Brain microvascular endothelial cell (primary cell): Measurements from ENCODE around the gene LRRC55.

Source experiments
- DNase-seq: peaks from one replicate; pipeline ENCODE4 v3.0.0-alpha.2; 2020
- H3K27ac ChIP-seq: fragments of 250-450 bp; sonication (Bioruptor Pico); 2 replicates; pipeline ENCODE4 v1.5.1; 2020; ENCODE audit warnings: mild to moderate bottlenecking, moderate library complexity
- H3K27me3 ChIP-seq: fragments of 250-450 bp; sonication (Bioruptor Pico); replicated peaks from 2 replicates; pipeline ENCODE4 v1.5.1; 2020; ENCODE audit warnings: mild to moderate bottlenecking
- H3K36me3 ChIP-seq: fragments of 250-450 bp; sonication (Bioruptor Pico); replicated peaks from 2 replicates; pipeline ENCODE4 v1.5.1; 2020; ENCODE audit warnings: mild to moderate bottlenecking
- H3K4me3 ChIP-seq: 2 replicates; pipeline ENCODE4 v1.5.1; 2011; ENCODE audit warnings: low read depth, mild to moderate bottlenecking, control low read depth, low read length, moderate library complexity
- CTCF ChIP-seq: IDR thresholded peaks from 2 replicates; pipeline ENCODE4 v1.5.1; 2011; ENCODE audit warnings: low read depth, mild to moderate bottlenecking, moderate library complexity, low read length, control low read depth, inconsistent platforms; ENCODE audit errors: missing control alignments
- in situ Hi-C: cut with HindIII; loops from 2 replicates; pipeline ENCODE4 v1.10.0; 2017; ENCODE audit warnings: low sequenced_read_pairs, low pct_ligation_motif_present

The LRRC55 gene

DNA sequence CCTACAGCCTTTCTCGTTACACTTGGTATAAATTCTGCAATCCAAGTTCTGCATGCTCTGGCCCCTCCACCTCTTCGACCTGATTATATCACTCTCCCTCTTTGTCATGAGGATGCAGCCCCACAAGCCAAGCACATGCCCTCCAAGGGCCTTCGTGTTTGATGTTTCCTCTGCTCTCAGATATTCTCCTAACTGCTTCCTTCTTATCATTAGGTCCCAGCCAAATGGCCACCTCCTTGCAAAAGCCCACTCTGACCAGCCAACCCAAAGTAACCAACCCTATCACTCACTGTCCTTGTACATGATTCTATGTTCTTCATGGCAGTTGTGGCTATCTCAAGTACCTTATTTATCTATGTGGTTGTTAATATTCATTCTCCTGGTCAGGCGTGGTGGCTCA, 38.3 kb upstream of the LRRC55 start:
- TF ChIP-seq CTCF, result no peak
- in situ Hi-C loops, result no loop called here
- no peak for DNase-seq
- Histone ChIP-seq H3K4me3 (no peak overlapping the region), H3K27ac (no peak overlapping the region), H3K27me3 (no peaks in the 10 kb centered on the region), H3K36me3 (no peaks in the 10 kb centered on the region)

DNA sequence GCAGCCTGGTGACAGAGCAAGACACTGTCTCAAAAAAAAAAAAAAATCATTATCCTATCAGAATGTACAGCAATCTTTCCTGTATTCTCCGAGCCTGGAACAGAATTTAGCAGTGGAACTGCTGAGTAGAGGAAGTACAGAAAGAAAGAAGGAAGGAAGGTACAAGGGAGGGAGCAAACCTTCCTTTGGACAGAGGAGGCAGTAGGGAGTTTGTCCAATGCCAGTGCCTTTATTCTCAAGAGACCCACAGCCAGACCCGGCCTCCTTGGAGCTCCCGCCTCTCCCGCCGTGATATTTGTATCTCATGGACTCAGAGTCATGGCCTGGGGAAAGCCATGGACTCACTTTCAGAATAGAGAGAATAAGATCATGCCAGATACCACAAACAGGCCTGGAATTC, 37.7 kb upstream of the LRRC55 start:
- in situ Hi-C loops, result no loop called here
- no peaks in the 10 kb centered on the region for H3K27me3 ChIP-seq
- H3K36me3 ChIP-seq, result no peaks in the 10 kb centered on the region
- H3K4me3 ChIP-seq, result no peak overlapping the region
- no peak for TF ChIP-seq CTCF
- no peak overlapping the region for H3K27ac ChIP-seq
- DNase-seq, result no peak

DNA sequence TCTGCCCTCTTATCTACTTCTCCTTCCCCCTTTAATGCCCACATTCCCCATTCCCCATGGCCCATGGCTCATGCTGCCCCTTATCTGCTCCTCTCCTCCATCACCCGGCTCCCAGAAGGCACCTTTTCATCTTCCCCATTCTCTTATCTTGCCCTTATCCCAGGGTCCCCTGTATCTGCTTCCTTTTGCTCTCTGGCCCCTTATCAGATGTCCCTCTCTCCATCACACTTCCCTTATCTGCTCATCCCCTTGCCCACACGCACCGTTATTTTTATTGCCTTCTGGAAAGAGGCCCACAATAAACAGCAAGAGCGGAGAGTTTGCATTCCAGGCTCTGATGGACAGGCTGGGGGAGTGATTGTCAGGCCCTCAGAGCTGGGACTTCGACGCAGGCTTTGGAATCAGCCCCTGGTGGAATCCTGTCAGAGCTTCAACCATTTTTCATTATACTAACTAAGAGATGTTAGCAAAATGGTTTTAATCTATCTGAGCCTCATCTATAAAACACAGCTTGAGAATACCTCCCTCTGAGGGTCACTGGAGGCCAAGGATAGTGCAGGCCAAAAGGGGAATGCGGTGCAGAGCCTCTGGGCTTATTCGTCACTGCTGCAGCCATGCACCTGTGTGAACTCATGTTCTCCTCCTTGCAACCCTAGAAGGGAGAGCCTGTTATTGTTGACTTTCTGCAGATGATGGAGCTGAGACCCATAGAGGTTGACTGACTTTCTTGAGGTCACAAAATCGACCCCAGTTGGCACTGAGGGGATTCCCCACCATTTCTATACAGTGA, 37.0 kb upstream of the LRRC55 start:
- in situ Hi-C loops, result no loop called here
- no peaks in the 10 kb centered on the region for H3K27me3 ChIP-seq
- no peaks in the 10 kb centered on the region for H3K36me3 ChIP-seq
- H3K4me3 ChIP-seq, result no peak overlapping the region
- no peak for DNase-seq
- TF ChIP-seq CTCF, result no peak
- no peak overlapping the region for H3K27ac ChIP-seq

- no peak overlapping the region for H3K4me3 ChIP-seq
- H3K36me3 ChIP-seq, result no peaks in the 10 kb centered on the region
- no peak for DNase-seq
- H3K27me3 ChIP-seq, result no peaks in the 10 kb centered on the region
- no peak overlapping the region for H3K27ac ChIP-seq
- in situ Hi-C loops, result no loop called here
- TF ChIP-seq CTCF, result no peak
Observed at GRCh38 chr11:57146301-57146700, 35.5 kb upstream of the LRRC55 start.

DNA sequence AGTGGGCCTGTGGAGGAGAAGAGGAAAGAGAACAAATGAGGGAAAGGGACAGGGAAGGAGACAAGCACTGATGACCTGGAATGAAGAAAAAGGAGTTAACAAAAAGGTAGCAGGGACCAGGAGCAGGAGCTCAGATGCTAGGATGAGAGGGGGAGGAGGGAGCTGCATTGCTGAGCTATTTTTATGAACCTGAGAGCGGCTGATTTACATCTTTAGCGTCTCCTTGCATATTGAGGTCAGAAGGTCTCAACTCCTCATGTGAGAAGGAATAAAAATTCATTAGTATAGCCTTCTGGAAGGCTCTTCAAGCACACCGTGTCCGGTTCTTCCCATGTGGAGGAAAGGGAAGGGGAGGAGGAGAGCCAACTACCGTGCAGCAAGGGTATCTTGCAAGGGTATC, 33.1 kb upstream of the LRRC55 start:
- TF ChIP-seq CTCF, result no peak
- in situ Hi-C loops, result no loop called here
- no peaks in the 10 kb centered on the region for H3K27me3 ChIP-seq
- DNase-seq, result no peak
- no peak overlapping the region for H3K27ac ChIP-seq
- H3K4me3 ChIP-seq, result no peak overlapping the region
- no peaks in the 10 kb centered on the region for H3K36me3 ChIP-seq

- in situ Hi-C loops, result no loop called here
- no peak overlapping the region for H3K4me3 ChIP-seq
- no peaks in the 10 kb centered on the region for H3K36me3 ChIP-seq
- H3K27me3 ChIP-seq, result no peaks in the 10 kb centered on the region
- peak; percentile 62 for DNase-seq
- H3K27ac ChIP-seq, result no peak overlapping the region
- TF ChIP-seq CTCF, result no peak
Observed at GRCh38 chr11:57150454-57150917, 31.3 kb upstream of the LRRC55 start.
